ENCODE results near the gene LRP10.

Gene LRP10

DNA sequence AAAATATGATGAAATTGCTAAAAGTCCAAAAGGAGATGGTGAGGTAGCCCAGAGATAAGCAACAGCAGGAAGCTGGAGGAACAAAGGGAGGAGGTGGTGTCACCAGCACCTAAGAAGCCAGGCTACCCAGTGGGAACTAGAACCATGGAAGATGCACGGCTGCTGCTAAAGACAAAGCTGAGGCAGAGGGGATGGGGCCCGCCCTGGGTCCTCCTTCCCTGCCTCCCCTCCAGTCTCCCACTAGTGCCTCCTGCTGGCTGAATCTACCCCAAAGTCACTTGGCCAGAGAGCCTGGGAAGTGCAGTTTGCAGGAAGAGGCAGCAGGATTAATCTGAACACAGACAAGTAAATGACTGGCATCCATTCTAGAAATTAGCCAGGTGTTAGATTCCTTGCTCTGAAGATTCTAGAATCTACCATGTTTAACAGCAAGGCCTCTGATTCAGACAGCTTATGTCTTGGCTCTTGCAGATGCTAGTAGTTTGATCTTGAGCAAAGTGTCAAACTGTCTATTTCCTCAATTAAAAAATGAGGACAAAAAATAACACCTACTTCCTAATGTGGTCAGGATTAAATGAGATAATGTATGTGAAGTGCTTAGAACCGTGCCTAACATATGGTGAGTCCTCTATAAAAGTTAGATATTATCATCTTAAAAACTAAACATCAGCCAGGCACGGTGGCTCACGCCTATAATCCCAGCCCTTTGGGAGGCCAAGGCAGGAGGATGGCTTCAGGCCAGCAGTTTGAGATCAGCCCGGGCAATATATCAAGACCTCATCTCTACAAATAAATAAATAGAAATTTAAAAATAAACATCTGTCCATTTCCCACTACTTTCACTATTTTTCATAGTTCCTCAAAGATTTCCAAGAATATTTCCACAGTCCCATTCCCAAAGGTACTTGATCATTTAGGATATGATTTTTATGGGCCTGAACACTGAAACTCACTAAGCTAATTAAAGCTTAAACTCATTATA lies 5.8 kb upstream of the LRP10 start:
- FAIRE-seq = no peak

DNA sequence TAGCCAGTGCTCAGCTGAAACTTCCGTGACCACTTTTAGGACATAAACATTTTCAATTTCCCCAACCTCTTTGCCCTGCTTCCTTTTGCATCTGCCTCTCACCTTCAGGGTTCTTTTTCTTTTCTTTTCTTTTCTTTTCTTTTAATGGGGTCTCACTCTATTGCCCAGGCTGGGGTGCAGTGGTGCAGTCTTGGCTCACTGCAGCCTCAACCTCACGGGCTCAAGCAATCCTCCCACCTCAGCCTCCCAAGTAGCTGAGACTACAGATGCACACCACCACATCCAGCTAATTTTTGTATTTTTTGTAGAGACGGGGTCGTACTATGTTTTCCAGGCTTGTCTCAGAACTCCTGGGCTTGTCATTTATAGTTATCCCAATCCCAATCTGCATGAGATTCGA lies 4.7 kb upstream of the LRP10 start:
- no peak for FAIRE-seq

DNA sequence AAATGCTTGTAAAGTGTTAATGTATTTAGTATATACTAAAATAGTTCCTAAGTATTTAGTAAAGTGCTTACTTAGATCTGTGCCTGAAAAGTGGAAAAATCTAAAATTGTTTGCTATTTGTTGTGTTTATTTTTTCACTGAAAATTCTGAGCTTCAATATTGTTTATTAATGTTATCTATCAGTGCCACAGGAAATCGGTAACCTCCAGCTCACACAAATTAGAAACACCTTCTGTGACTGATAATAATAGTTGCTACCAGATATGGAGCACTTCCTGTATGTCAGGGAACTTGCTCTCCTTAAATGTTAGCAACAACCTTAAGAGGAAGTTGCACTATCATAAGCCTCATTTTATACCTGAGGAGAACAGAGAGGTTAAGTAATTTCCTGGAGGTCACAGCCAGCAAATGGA lies 723 bp upstream of the LRP10 start:
- no peak for FAIRE-seq

DNA sequence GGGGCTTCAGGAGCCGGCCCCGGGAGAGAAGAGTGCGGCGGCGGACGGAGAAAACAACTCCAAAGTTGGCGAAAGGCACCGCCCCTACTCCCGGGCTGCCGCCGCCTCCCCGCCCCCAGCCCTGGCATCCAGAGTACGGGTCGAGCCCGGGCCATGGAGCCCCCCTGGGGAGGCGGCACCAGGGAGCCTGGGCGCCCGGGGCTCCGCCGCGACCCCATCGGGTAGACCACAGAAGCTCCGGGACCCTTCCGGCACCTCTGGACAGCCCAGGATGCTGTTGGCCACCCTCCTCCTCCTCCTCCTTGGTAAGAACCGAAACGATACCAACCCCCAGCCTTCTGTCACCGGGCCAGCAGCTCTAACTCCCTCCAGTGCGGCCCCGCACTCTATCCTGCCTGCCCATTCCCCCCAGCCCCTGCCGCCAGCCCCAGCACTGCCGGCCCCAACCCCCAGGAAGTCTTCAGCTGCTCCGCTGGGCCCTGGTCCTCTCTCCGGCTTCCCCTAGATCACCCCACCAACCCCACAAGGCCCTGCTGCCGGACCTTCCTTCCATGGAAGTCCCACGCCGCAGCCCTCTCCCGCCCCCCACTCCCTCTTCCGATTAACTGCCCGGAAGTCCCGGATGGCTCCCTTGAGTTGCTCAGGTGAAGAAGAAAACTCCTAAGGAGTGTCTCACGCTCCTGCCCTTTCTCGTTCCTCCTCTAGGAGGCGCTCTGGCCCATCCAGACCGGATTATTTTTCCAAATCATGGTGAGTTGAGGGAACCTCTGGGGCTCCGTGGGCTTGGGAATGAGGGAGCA lies 693 bp downstream of the LRP10 start:
- peak; percentile 45 for FAIRE-seq

DNA sequence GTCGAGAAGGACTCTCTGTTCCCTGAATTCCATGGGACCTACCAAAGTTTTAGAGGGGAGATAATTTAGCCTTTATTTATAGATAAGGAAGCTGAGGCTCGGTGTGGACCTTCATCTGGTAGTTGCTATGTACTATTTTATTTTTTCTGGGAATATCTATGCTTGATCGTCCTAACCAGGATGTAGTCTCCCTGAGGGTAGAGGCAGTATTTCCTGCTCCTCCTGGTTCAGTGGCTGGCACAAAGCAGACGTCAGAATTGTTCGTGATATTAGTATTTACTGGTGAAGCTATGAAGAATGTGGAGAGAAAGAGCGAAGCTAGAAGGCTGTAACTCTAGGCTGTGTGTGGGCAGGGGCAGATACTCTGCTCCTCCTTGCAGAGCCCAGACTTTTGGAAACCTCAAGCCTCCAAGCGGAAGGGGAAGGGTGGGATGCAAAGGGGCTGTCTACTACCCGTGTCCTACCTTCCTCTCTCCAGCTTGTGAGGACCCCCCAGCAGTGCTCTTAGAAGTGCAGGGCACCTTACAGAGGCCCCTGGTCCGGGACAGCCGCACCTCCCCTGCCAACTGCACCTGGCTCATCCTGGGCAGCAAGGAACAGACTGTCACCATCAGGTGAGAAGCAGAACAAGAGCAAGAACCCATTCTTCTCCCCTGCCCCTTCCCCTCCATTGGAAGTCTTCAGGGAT lies 1.4 kb downstream of the LRP10 start:
- no peak for FAIRE-seq

DNA sequence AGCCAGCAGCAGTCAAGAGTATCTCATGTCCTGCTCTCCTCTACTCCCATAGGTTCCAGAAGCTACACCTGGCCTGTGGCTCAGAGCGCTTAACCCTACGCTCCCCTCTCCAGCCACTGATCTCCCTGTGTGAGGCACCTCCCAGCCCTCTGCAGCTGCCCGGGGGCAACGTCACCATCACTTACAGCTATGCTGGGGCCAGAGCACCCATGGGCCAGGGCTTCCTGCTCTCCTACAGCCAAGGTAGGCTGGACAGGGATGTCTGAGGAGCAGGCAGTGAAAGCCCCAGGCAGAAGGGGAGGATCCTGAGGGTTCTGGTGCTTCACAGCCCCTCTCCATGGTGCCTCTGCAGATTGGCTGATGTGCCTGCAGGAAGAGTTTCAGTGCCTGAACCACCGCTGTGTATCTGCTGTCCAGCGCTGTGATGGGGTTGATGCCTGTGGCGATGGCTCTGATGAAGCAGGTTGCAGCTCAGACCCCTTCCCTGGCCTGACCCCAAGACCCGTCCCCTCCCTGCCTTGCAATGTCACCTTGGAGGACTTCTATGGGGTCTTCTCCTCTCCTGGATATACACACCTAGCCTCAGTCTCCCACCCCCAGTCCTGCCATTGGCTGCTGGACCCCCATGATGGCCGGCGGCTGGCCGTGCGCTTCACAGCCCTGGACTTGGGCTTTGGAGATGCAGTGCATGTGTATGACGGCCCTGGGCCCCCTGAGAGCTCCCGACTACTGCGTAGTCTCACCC lies 3.6 kb downstream of the LRP10 start:
- no peak for FAIRE-seq

DNA sequence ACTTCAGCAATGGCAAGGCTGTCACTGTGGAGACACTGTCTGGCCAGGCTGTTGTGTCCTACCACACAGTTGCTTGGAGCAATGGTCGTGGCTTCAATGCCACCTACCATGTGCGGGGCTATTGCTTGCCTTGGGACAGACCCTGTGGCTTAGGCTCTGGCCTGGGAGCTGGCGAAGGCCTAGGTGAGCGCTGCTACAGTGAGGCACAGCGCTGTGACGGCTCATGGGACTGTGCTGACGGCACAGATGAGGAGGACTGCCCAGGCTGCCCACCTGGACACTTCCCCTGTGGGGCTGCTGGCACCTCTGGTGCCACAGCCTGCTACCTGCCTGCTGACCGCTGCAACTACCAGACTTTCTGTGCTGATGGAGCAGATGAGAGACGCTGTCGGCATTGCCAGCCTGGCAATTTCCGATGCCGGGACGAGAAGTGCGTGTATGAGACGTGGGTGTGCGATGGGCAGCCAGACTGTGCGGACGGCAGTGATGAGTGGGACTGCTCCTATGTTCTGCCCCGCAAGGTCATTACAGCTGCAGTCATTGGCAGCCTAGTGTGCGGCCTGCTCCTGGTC lies 4.3 kb downstream of the LRP10 start:
- no peak for FAIRE-seq

DNA sequence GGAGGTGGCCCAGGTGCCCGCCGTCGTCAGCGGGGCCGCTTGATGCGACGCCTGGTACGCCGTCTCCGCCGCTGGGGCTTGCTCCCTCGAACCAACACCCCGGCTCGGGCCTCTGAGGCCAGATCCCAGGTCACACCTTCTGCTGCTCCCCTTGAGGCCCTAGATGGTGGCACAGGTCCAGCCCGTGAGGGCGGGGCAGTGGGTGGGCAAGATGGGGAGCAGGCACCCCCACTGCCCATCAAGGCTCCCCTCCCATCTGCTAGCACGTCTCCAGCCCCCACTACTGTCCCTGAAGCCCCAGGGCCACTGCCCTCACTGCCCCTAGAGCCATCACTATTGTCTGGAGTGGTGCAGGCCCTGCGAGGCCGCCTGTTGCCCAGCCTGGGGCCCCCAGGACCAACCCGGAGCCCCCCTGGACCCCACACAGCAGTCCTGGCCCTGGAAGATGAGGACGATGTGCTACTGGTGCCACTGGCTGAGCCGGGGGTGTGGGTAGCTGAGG lies 5.5 kb downstream of the LRP10 start:
- no peak for FAIRE-seq

DNA sequence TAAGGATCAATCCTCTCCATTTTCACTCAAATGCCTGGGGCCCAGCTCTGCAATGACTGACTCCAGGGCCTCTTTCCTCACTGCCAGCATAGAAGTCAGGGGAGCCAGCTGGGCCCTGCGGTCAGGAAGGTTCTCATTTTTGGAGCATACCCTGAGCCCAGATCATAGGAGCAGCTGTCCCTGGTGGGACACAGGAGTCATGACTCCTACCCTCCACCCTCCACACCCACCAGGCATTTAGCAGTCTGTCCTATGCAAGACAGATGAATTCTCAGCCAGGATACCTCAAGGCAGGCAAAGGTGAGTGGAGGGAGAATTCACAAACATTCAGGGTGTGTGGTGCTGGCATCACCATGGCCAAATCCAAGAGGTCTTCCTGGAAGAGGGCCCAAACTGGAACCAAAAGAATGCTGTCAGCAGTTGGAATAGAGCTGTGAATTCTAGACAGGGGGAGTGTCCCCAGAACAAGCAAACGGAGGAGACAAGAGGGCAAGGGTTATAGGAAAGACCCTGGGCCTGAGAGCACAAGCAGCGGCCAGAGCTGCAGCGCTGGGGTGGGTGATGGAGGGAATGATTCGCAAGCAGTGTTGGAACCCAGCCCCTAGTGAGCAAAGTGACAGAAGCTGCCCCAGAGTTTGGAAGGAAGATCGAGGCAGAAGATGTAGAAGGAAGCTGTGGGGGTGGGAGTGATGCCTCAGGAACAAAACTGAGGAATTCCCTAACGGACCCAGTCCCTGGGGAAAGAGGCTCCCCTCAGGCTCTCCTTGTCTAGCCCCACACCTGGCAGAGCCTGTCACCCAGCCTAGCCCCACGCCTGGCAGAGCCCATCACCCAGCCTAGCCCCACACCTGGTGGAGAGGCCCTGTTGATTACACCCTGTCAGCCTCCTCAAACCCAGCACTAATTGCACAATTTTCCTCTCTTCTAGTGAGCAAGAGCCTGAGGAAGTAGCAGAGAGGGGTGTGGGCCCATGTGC lies 7.0 kb downstream of the LRP10 start:
- no peak for FAIRE-seq

DNA sequence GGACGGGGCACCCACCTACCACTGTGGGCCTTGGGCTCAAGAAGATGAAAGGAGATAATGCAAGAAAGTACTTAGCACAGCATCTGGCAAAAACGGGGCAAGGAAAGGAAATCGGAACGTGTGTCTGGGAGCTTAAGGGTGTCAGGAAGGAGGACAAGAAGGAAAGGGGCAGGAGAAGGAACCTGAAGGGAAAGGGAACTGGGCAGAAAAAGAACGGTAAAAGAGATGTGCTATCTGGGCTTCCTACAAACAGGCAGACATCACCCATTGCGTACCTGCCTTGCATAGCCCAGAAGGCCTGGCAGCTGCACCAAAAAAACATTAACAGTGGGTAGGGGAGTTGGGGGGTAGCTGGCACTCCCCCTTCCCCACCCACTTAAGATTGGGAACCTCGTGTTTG lies 10.5 kb downstream of the LRP10 start:
- no peak for FAIRE-seq

DNA sequence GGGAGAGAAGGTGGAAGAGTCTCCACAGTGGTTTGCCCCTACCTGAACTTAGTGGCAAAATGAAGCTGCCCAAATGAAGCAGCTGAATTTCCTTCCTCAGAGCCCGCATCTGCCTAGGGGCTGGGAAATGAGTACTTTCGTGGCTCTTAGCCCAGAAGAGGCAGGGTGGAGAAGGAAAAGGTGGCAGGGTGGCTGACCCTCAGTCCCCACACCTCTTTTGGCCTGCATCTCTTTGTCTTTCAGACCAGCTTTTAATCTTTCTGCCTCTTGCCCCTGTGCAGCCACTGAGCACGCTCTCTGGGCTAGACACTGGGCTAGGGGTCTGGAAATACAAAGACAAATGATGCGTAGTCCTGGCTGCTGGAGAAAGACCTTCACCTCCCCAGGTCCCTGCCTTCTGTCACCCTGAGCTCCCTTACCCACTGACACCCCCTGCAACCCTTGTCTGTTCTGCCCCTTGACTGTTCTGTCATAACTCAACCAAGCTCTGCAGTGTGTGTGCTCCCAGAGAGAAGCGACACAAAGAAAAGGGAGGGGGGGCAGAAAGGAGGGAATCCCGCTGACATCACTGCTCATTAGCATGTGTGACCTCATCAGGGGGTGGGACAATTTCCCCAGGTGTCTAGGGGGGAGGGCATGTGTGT lies 11.1 kb downstream of the LRP10 start:
- FAIRE-seq = no peak

DNA sequence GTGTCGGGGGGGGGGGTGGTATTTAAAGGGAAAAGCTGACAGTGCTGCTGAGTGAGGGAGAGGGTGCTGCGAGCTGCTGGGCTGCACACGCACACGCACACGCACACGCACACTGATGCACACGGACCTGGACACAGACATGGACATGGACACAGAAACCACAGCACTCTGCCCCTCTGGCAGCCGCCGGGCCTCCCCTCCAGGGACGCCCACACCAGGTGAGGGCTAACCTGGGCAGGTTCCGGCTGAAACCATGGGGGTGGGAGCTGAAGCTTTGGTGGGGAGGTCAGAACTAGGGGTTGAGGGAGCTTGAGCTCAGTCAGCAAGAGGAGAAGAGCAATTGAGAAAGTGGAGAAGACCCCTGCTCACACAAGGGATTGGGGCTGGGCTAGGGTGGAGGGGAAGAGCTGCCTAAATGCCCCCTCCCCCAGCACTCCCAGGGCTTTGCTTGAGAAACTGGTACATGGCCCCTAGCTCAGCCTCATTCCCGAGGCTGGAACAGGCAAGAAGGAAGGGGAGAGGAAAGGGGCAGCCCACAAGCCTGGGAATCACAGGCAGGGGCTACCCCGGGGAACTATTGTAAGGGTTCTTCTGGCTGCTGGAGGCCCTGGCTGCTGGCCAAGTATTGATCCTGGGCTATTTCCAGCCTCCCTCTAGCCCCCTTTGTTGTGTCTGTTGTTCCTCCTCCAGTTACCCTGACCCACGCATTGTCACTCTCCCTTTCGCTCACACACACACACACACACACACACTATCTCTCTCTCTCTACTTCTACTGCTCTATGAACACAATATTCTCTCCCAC lies 11.8 kb downstream of the LRP10 start, which contains the start of gene REM2:
TSS of gene REM2 (plus strand) at position 50 of the 804 bp plus-strand sequence. CDS start at position 116, 66 bp downstream.
- FAIRE-seq = no peak

DNA sequence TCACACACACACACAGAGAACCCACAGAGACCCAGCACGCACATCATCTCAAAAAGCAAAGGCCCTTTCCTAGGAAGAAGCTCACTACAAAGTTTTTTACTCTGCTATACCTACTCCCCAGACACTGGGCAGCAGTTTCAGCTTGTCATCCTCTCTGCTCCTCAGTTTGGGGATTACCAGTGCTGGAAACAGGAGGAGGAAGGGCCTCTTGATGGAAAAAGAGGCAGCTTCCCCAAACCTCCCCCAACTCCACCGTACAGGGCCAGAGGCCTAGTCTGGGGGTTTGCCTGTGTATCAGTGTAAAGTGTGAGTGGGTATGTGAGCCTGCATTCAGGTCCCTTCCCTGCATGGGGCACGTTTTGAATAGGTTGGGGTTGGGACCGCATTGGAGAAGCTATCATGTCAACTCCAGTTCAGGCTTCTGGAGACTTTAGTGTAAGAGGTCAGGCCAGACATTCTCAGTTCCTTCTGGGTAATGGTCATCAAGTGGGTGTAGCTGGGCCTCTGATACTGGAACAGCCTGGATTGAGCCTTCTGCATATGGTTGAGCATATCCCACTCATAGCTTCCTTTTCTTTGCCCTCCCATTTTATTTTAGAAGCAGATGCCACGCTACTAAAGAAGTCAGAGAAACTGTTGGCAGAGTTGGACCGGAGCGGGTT lies 12.7 kb downstream of the LRP10 start:
- no peak for FAIRE-seq

DNA sequence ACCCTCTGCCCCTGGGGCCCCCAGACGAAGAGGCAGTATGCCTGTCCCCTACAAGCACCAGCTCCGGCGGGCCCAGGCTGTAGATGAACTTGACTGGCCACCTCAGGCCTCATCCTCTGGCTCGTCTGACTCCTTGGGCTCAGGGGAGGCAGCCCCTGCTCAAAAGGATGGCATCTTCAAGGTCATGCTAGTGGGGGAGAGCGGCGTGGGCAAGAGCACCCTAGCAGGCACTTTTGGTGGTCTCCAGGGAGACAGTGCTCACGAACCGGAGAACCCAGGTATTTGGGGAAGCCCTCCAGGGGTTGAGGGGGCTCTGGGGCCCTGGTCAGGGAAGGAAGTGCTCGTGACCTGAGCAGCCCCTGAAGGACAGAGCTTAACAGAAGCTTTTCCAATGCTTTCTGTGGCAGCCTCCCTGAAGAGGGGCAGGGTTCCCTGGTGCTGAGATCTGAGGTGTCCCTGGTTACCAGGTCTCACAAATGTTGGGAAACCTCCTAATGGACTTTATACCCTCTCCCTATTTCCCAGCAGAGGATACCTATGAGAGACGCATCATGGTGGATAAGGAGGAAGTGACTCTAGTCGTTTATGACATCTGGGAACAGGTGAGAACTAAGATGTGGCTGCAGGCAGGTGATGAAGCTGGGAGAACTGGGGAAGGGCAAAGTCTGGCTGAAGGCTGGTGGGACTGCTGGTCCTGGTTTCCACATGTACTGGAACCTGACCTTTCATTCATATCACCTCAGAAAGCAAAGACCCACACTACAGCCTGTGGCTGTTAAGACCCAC lies 13.4 kb downstream of the LRP10 start:
- FAIRE-seq = no peak

DNA sequence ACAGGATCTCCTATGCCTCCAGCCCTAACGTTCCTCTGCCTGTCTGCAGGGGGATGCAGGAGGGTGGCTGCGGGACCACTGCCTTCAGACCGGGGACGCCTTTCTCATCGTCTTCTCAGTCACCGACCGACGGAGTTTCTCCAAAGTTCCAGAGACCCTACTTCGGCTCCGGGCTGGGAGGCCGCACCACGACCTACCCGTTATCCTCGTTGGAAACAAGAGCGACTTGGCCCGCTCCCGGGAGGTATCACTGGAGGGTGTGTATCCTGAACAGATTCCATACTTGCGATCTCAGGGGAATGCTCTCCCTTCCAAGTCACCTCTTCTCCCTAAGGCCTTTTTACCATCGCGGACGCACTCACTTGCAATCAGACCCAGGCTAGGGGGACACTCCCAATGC lies 14.4 kb downstream of the LRP10 start:
- FAIRE-seq = no peak

DNA sequence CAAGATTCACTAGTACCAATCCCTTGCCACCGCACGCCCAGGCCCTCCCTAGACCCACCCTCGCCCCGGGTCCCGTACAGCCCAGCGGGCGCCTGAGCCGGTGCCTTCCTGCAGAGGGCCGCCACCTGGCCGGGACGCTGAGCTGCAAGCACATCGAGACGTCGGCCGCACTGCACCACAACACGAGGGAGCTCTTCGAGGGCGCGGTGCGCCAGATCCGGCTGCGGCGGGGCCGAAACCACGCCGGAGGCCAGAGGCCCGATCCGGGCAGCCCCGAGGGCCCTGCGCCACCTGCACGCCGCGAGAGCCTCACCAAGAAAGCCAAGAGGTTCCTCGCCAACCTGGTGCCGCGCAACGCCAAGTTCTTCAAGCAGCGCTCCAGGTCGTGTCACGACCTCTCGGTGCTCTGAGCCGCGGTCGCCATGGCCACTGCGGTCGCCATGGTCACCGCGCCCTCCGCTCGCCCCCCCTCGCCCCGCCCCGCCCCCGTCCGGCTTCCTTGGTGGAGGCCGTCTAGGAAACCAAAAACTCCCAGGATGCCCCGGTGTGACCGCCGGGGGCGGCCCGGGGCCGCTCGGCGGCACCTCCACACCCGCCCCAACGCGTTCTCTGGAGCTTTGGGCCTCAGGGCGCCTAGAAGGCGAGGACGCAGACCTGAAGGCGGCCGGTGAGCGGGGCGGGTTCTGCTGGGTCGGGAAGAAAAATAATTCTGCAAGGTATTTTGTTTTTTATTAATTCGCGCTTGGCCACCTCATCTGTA lies 15.1 kb downstream of the LRP10 start:
- no peak for FAIRE-seq

Measured in G401.6 (cell line).